K562 (cell line): ENCODE measurements around the gene DPP9. TPM values are rescaled to one million over a fixed set of nuclear protein-coding genes. Genes with fewer than 3 reads are reported as not detected.

Experiments
- CBX3 ChIP-seq, 2 experiments: IDR thresholded peaks; 1 replicate in 1 of 2; 2 replicates in 1 of 2; pipeline ENCODE4 v1.6.1; 2012; ENCODE audit warnings: inconsistent platforms in 2 of 2, low read length in 2 of 2, borderline replicate concordance in 1 of 2, control low read depth in 1 of 2
- CHD7 ChIP-seq: fragments of 200-600 bp; sonication (generic); IDR thresholded peaks from one replicate; pipeline ENCODE4 v1.6.1; 2012; ENCODE audit warnings: mild to moderate bottlenecking, low read depth, low read length, inconsistent platforms
- ELF4 ChIP-seq: fragments of 450-650 bp; formaldehyde crosslinking; IDR thresholded peaks from 2 replicates; pipeline ENCODE4 v1.4.0; 2022; ENCODE audit warnings: missing genetic modification characterization
- HDAC3 ChIP-seq: fragments of 450-650 bp; IDR thresholded peaks from 2 replicates; pipeline ENCODE4 v1.6.1; 2018; ENCODE audit warnings: borderline replicate concordance, mild to moderate bottlenecking, moderate library complexity; ENCODE audit not compliant: partially characterized antibody
- HNRNPUL1 ChIP-seq: fragments of 200-400 bp; formaldehyde crosslinking; IDR thresholded peaks from 2 replicates; pipeline ENCODE4 v1.6.1; 2017; ENCODE audit warnings: low read length
- KHSRP ChIP-seq: fragments of 450-650 bp; IDR thresholded peaks from 2 replicates; pipeline ENCODE4 v1.6.1; 2017
- RBM34 ChIP-seq: fragments of 200-400 bp; formaldehyde crosslinking; IDR thresholded peaks from 2 replicates; pipeline ENCODE4 v1.6.1; 2018; ENCODE audit warnings: low read length, borderline replicate concordance; ENCODE audit not compliant: insufficient read depth
- RCOR1 ChIP-seq, 2 experiments: IDR thresholded peaks; 2 replicates each; pipeline ENCODE4 v1.6.1; 2012; ENCODE audit warnings: low read depth in 2 of 2, low read length in 2 of 2, borderline replicate concordance in 1 of 2, improper control_type of control experiment in 1 of 2
- SMC3 ChIP-seq: conservative IDR thresholded peaks from 2 replicates; pipeline ENCODE4 v1.6.1; 2011; ENCODE audit warnings: low read depth, low read length, improper control_type of control experiment; ENCODE audit not compliant: insufficient read depth
- ZBTB26 ChIP-seq: fragments of 450-650 bp; formaldehyde crosslinking; IDR thresholded peaks from 2 replicates; pipeline ENCODE4 v1.4.0; 2022; ENCODE audit warnings: missing genetic modification characterization
- ZNF174 ChIP-seq: fragments of 250-450 bp; sonication (Bioruptor Pico); IDR thresholded peaks from 2 replicates; pipeline ENCODE4 v1.4.0; 2020; ENCODE audit warnings: mild to moderate bottlenecking
- ZNF785 ChIP-seq: fragments of 250-450 bp; sonication (Bioruptor Pico); IDR thresholded peaks from 2 replicates; pipeline ENCODE4 v1.4.0; 2020; ENCODE audit warnings: mild to moderate bottlenecking
- polyA plus RNA-seq, 8 experiments: library from polyadenylated mRNA; depleted of rRNA in 4 of 8; stranded (reverse) in 5 of 8; unstranded in 3 of 8; fragments of >200 nt; fragmentation: Nextera tagmentation in 2 of 8; fragmentation: Illumina TruSeq in 1 of 8; extraction: Ambion mirVana in 2 of 8; extraction: Trizol in 1 of 8; gene quantifications; 2 replicates each; pipeline versions ENCODE4 v1.2.1 to v1.2.3, GENCODE V29; 2011 to 2014; ENCODE audit warnings: inconsistent platforms in 1 of 8, missing spikeins in 1 of 8
- total RNA-seq, 7 experiments: library from RNA; depleted of rRNA in 6 of 7; stranded (reverse); fragments of >200 nt in 6 of 7; fragmentation: Illumina TruSeq in 2 of 7; extraction: Trizol in 2 of 7; gene quantifications; 2 replicates each; pipeline versions ENCODE4 v1.2.1 to v1.2.3, GENCODE V29; 2011 to 2021; ENCODE audit warnings: low replicate concordance in 1 of 7
- TF ChIP-seq, protein P1 (sequence below): fragments of 250-450 bp; sonication (Bioruptor Pico); IDR thresholded peaks from 2 replicates; pipeline ENCODE4 v1.5.0; 2021; ENCODE audit warnings: mild to moderate bottlenecking, borderline replicate concordance

The DPP9 gene
- total and polyA plus RNA-seq, 9 of the 15 experiments (the other 6 are each of a cell fraction or from before 2014, with no cell fraction given), result 0.90 to 66.7 (median 24.5) TPM

- TF ChIP-seq, protein P1, sequence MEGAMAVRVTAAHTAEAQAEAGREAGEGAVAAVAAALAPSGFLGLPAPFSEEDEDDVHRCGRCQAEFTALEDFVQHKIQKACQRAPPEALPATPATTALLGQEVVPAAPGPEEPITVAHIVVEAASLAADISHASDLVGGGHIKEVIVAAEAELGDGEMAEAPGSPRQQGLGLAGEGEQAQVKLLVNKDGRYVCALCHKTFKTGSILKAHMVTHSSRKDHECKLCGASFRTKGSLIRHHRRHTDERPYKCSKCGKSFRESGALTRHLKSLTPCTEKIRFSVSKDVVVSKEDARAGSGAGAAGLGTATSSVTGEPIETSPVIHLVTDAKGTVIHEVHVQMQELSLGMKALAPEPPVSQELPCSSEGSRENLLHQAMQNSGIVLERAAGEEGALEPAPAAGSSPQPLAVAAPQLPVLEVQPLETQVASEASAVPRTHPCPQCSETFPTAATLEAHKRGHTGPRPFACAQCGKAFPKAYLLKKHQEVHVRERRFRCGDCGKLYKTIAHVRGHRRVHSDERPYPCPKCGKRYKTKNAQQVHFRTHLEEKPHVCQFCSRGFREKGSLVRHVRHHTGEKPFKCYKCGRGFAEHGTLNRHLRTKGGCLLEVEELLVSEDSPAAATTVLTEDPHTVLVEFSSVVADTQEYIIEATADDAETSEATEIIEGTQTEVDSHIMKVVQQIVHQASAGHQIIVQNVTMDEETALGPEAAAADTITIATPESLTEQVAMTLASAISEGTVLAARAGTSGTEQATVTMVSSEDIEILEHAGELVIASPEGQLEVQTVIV (CRISPR knock-in tag), result no peak
- TF ChIP-seq HNRNPUL1 (no peak), SMC3 (no peak), CHD7 (no peak), CBX3 (IDR thresholded peaks at IDR 0.05; ENCODE audit: borderline replicate concordance in 1 of 2, low read length in 2 of 2) (peak in 1 of 2 experiments; percentile 91; a peak in 1 of 3 replicates), ZNF174 (CRISPR knock-in tag) (no peak), HDAC3 (no peak), ZNF785 (CRISPR knock-in tag) (no peak), ELF4 (CRISPR knock-in tag) (no peak), ZBTB26 (CRISPR knock-in tag) (no peak), RBM34 (no peak), RCOR1 (IDR thresholded peaks at IDR 0.05; ENCODE audit: borderline replicate concordance in 1 of 2, low read depth in 2 of 2, low read length in 2 of 2) (peak in 1 of 2 experiments; percentile 72; a peak in 1 of 4 replicates), KHSRP (no peak)
These were observed 84.7 kb downstream of the DPP9 start, which contains the start of gene TNFAIP8L1 (continued) for GRCh38 chr19:4638828-4639530.
